Adipocyte (in vitro differentiated cells): ENCODE data around the gene APOM.
A peak's percentile ranks its signal among the peaks of the same experiment; 100 is the strongest.

ENCODE experiments used
- DNase-seq: peaks from one replicate; pipeline ENCODE4 v3.0.0-alpha.2; 2015; ENCODE audit warnings: low read depth
- H3K27me3 ChIP-seq: replicated peaks from 2 replicates; pipeline ENCODE4 v1.7.0; 2013; ENCODE audit warnings: mild to moderate bottlenecking, low read length, moderate library complexity; ENCODE audit not compliant: control insufficient read depth, insufficient read depth
- H3K36me3 ChIP-seq: 2 replicates; pipeline ENCODE4 v1.7.0; 2013; ENCODE audit warnings: low read length, mild to moderate bottlenecking, moderate library complexity; ENCODE audit not compliant: control insufficient read depth, insufficient read depth, severe bottlenecking
- H3K4me1 ChIP-seq: 2 replicates; pipeline ENCODE4 v1.7.0; 2013; ENCODE audit warnings: mild to moderate bottlenecking, low read length, moderate library complexity; ENCODE audit not compliant: control insufficient read depth, insufficient read depth
- H3K4me3 ChIP-seq: 2 replicates; pipeline ENCODE4 v1.7.0; 2013; ENCODE audit warnings: mild to moderate bottlenecking, low read length, moderate library complexity
- H3K9ac ChIP-seq: 2 replicates; pipeline ENCODE4 v1.7.0; 2013; ENCODE audit warnings: mild to moderate bottlenecking, low read length, moderate library complexity
- H3K9me3 ChIP-seq: 2 replicates; pipeline ENCODE4 v1.7.0; 2013; ENCODE audit warnings: mild to moderate bottlenecking, low read length, moderate library complexity; ENCODE audit not compliant: control insufficient read depth

Gene APOM

DNA sequence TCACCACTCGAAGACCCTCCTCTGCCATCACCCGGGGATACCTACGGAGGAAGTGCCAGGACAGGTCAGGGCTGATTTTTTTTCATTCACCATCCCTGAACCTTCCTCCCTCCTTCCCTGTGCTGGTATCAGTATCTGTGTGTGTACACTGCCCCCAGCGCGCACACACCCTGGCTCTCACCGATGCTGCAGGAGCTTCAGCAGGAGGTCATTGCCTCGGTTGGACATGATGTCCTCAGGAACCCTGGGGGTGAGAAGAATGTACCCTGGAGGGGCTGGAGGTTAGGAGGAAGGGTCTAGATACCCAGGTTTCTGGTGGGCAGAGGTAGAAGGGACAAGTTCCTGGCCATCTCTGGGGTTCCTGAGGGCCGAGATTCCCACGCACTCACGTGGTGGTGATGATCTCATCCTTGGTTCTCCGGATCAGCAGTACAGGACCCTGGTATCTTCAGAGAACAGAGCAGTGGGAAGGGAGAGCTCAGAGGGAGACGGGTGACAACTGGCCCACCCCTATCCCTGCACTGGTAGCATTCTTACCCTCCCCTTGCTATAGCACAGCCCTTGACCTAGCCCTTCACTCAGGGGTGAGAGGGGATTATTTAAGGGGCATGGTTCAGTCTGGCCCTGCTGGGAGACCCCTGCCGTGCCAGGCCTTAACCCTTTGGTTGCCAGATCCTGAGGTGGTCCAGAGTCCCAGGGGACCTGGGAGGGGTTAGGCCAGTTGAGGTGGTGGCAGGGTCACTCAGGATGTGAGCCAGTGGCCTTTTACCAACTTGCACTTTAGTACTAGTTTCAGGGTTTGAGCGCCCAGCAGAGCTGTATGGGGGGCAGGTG, 32.4 kb downstream of the APOM start:
- Histone ChIP-seq H3K4me1 (no peaks in the 10 kb centered on the region), H3K9ac (no peak overlapping the region), H3K27me3 (no peaks in the 10 kb centered on the region), H3K36me3 (peaks cover 70% of the 10 kb centered on the region), H3K9me3 (no peaks in the 10 kb centered on the region), H3K4me3 (no peak overlapping the region)
- DNase-seq = no peak

DNA sequence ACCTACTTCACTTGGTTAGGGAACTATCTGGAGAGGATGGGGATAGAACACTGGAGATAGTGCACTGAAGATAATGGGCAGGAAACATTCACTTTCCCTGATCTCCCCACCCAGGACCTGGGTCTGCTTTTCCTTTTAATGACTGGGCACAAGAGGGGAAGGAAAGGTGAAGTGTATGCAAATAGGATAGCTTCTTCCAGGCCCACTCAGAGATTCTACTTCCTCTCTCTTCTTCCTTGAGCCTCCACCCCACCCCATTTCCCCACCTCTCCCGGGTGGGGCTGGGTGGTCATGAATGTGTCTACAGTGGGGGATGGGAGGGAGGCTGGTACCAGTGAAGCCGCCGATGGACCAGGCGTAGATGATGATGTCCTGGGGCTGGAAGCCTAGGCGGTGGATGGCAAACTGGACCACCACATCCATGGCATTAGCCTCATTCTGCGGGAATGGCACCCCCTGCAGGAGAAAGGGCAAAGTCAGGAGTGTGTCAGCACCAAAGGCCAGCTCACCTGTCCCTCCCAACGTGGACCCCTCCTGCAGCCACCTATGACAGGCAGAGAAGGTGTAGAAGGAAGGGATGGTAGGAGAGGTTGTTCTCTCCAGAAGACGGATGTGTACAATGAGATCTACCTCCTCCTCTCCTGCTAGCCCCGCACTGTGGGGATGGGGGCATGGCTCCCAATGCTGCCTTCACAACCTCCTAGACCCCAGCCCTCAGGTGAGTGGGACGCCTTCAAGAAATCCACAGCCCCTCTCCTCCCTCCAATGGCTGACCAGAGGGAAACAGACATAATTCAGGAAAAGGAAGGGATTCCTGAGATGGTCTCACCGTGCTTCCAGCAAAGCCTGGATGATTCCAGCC, 33.8 kb downstream of the APOM start:
- Histone ChIP-seq H3K9ac (no peak overlapping the region), H3K27me3 (no peaks in the 10 kb centered on the region), H3K4me3 (no peak overlapping the region), H3K9me3 (no peaks in the 10 kb centered on the region), H3K4me1 (no peaks in the 10 kb centered on the region), H3K36me3 (peaks cover 82% of the 10 kb centered on the region)
- no peak for DNase-seq

GRCh38 chr6:31690231-31691077, 34.8 kb downstream of the APOM start:
- Histone ChIP-seq H3K9ac (no peak overlapping the region), H3K4me1 (no peaks in the 10 kb centered on the region), H3K4me3 (no peak overlapping the region), H3K9me3 (no peaks in the 10 kb centered on the region), H3K27me3 (no peaks in the 10 kb centered on the region), H3K36me3 (peaks cover 90% of the 10 kb centered on the region)
- DNase-seq = no peak

DNA sequence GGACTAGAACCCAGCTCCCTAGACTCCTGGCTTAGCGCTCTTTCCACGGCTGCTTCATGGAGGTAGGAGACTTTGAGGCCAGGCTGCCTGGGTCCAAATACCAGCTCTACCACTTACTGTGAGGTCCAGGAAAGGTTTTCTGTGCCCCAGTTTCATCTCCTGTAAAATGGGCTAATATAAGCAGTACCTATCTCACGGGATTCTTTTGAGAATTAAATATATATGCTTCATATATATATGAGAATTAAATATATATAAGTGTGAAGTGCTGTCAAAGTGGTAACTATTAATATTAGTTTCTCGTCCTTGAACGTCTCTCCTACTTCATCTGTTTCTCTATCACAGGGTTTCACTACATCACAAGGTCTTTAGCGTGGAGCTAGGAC, 35.4 kb downstream of the APOM start:
- Histone ChIP-seq H3K9me3 (no peaks in the 10 kb centered on the region), H3K27me3 (no peaks in the 10 kb centered on the region), H3K36me3 (peaks cover 86% of the 10 kb centered on the region), H3K9ac (no peak overlapping the region), H3K4me3 (no peak overlapping the region), H3K4me1 (no peaks in the 10 kb centered on the region)
- no peak for DNase-seq

- Histone ChIP-seq H3K27me3 (no peaks in the 10 kb centered on the region), H3K9me3 (no peaks in the 10 kb centered on the region), H3K4me3 (no peak overlapping the region), H3K9ac (no peak overlapping the region), H3K4me1 (no peaks in the 10 kb centered on the region), H3K36me3 (peaks cover 82% of the 10 kb centered on the region)
- no peak for DNase-seq
Measured at GRCh38 chr6:31691564-31692108, 35.9 kb downstream of the APOM start.

DNA sequence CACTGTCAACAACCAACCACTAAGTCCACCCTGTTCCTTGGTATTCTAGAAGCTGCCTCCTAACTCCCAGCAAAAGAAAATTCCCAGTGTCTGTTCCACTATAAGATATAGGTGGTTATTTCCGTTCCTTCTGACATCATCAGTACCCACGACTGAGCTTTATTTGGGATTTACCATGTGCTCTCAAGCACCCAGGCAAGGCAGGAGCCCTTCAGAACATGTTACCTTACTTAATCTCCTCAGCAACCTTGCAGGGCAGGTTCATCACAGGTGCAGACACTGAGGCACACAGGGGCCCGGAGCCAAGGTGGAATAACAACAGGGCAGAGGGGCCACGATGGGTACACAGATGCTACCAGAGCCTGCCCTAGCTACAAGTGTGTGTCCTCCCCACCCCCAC, 36.7 kb downstream of the APOM start:
- Histone ChIP-seq H3K4me1 (no peaks in the 10 kb centered on the region), H3K9ac (no peak overlapping the region), H3K36me3 (peaks cover 82% of the 10 kb centered on the region), H3K9me3 (no peaks in the 10 kb centered on the region), H3K27me3 (no peaks in the 10 kb centered on the region), H3K4me3 (no peak overlapping the region)
- no peak for DNase-seq

DNA sequence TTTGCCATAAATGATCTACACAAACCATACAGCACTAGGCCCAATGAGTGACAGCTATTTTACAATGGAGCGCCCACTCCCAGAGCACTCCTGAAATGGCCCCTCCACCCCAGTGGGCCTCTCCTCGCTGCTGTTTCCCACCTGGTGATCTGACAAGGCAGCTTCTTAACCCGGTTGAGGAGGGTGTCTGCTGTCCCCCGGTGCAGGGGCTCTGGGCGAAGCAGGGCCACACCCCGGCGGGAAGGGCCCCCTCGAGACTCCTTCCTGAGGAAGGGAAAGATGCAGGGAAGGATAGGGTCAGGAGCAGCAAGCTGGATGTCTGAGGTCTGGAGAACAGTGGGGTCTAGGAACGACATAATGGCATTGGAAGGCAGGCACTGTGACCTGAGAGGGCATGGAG, 37.2 kb downstream of the APOM start:
- H3K9me3 ChIP-seq = no peaks in the 10 kb centered on the region
- no peak overlapping the region for H3K4me3 ChIP-seq
- H3K36me3 ChIP-seq = peaks cover 80% of the 10 kb centered on the region
- no peak for DNase-seq
- no peaks in the 10 kb centered on the region for H3K27me3 ChIP-seq
- no peak overlapping the region for H3K9ac ChIP-seq
- H3K4me1 ChIP-seq = no peaks in the 10 kb centered on the region

- H3K36me3 ChIP-seq = peaks cover 76% of the 10 kb centered on the region
- no peak overlapping the region for H3K4me3 ChIP-seq
Measured at GRCh38 chr6:31693535-31693934, 37.8 kb downstream of the APOM start.

GRCh38 chr6:31697555-31697954, 41.9 kb downstream of the APOM start:
- H3K4me1 ChIP-seq = peaks cover 13% of the 10 kb centered on the region
- peaks cover 40% of the 10 kb centered on the region for H3K36me3 ChIP-seq
- no peak for DNase-seq
- no peak overlapping the region for H3K4me3 ChIP-seq
- no peak overlapping the region for H3K9ac ChIP-seq
- no peaks in the 10 kb centered on the region for H3K9me3 ChIP-seq
- no peaks in the 10 kb centered on the region for H3K27me3 ChIP-seq

More at GRCh38 chr6:31693535-31693934, 37.8 kb downstream of the APOM start:
- Histone ChIP-seq H3K9ac (no peak overlapping the region), H3K27me3 (no peaks in the 10 kb centered on the region), H3K4me1 (no peaks in the 10 kb centered on the region), H3K9me3 (no peaks in the 10 kb centered on the region)
- no peak for DNase-seq

- no peaks in the 10 kb centered on the region for H3K27me3 ChIP-seq
- DNase-seq = no peak
- peaks cover 16% of the 10 kb centered on the region for H3K4me1 ChIP-seq
- H3K9ac ChIP-seq = peak overlapping the region; percentile 95
- H3K4me3 ChIP-seq = no peak overlapping the region
- H3K9me3 ChIP-seq = no peaks in the 10 kb centered on the region
- peaks cover 15% of the 10 kb centered on the region for H3K36me3 ChIP-seq
Measured at GRCh38 chr6:31700740-31701401, 45.2 kb downstream of the APOM start.
